ENCODE results near the gene WDCP. TPM values are rescaled to one million over a fixed set of nuclear protein-coding genes. Genes with fewer than 3 reads are reported as not detected.

Gene WDCP
- total RNA-seq, result 10.2 and 11.3 TPM in 2 replicates

DNA sequence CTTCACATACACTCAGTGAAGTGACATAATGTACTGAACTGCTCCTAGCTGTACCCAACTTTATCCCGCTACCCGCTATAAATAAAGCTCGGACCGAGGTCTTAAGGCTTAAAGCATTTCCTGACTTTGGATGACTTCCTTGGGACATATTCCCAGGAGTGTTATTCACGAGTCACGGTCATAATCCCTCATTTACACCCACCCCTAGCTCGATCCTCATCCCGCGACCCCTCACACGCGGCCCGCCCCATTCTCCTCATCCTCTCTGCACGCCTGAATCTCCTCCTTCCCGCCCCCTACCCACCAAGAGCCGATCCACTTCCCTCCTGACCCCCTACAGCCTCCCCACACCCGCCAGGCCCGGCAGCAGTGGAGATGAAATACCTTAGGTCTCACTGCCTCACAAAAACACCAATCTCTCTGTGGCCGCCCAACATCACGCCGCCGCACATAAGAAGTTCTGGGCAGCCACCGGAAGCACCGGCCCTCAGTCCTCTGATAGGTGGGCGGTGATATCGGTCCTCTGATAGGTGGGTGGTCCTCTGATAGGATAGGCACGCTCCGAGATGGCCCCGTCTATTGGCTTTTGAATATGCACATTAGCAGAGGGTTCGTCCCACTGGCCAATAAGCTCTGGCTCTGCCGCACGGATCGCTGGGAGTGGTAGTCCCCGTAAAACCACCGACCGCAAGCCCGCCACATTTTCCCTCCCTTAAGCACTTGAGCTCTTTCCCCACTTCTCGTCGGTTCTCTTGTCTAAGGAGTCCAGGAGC, at the start of gene WDCP:
Gene WDCP, minus strand, starts transcription at position 462 of the 773 bp plus-strand sequence. CDS start 7,897 bp downstream, outside the sequence.

DNA sequence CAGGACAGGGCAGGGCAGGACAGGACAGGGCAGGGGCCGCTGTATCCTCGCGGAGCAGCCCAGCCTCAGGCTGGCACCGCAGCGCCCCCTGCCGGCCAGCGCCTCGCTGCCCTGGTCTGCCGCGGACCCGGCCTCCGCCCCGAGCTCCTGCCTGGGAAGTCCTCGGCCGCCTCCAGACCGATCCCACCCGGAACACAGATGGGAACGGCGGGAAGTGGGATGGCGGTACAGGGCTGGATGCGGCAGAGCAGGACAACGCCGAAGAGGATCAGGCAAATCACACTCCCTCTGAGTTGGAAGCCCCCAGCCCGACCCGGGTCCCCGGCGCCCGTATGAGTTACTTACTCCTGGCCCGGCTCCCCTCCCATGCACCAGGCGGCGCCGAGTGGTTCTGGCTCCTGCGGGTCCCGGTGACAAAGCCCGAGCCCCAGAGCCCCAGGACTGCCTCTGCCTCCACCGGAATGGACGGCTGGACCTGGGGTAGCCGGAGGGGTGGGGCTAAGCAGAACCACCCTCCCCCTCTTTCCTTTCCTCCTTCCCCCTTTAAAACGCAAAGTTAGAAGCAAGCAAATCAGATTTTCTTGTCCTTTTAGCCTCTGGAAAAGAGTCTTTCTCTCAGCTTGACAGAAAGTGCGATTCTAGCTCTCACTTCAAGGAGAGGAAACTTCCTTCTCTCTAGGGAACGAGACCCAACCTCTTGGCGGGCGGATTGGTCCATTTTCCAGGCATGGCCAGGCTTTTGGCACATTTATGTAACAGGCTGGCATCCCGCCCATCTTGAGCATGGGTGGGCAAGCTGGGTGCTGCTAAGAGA, 37.4 kb upstream of the WDCP start, which contains the start of gene TP53I3:
Gene TP53I3, minus strand, starts transcription at position 449 of the 814 bp plus-strand sequence. CDS start 508 bp downstream, outside the sequence.

GRCh38 chr2:24075915-24076848, 29.0 kb upstream of the WDCP start, which contains the start of gene SF3B6:
SF3B6 (minus strand) TSS chr2:24076326; CDS start chr2:24076229, 97 bp downstream.

GRCh38 chr2:24049485-24050021, 2.4 kb upstream of the WDCP start, which contains the start of gene FKBP1B:
FKBP1B (plus strand) TSS chr2:24049741; CDS start chr2:24049850, 109 bp downstream.

GRCh38 chr2:24009680-24010476, 37.3 kb downstream of the WDCP start, which contains the start of gene MFSD2B:
MFSD2B (plus strand) TSS chr2:24010085; CDS start chr2:24010097, 12 bp downstream.

Other genes with a start within 250 kb of the WDCP start
- 8.5 and 10.7 TPM in 2 replicates for gene ATAD2B, start 120.3 kb downstream of the WDCP start, total RNA-seq
- 9.5 and 12.4 TPM in 2 replicates for gene UBXN2A, start 106.9 kb downstream of the WDCP start, total RNA-seq
- 0.03 and 0.13 TPM in 2 replicates for gene MFSD2B, start 37.3 kb downstream of the WDCP start, total RNA-seq
- gene FKBP1B, start 2.4 kb upstream of the WDCP start, total RNA-seq, result 6.8 and 7.9 TPM in 2 replicates
- 81.3 and 105 TPM in 2 replicates for gene SF3B6, start 28.9 kb upstream of the WDCP start, total RNA-seq
- gene TP53I3, start 37.4 kb upstream of the WDCP start, total RNA-seq, result 16.8 and 25.8 TPM in 2 replicates
- gene PFN4, start 75.9 kb upstream of the WDCP start, total RNA-seq, result 0.17 and 0.39 TPM in 2 replicates
- gene FAM228B, start 76.1 kb upstream of the WDCP start, total RNA-seq, result 8.3 and 9.0 TPM in 2 replicates
- 0.72 and 3.2 TPM in 2 replicates for gene FAM228A, start 127.7 kb upstream of the WDCP start, total RNA-seq

Measured in smooth muscle cell of the pulmonary artery (primary cell).